Measurements from ENCODE around the gene FSTL4.

Gene FSTL4

GRCh38 chr5:133644000-133644865 lies 31.9 kb upstream of the FSTL4 start:
- no peak overlapping the region for H3K27ac ChIP-seq
- TF ChIP-seq CTCF (IDR thresholded peaks at IDR 0.05) (no peak), ZFX (IDR thresholded peaks at IDR 0.05; ENCODE audit: borderline replicate concordance) (no peak)

- TF ChIP-seq CTCF (IDR thresholded peaks at IDR 0.05): no peak
- TF ChIP-seq ZFX (IDR thresholded peaks at IDR 0.05; ENCODE audit: borderline replicate concordance): no peak
- no peak overlapping the region for H3K27ac ChIP-seq
Measured at GRCh38 chr5:133643365-133643764, 31.0 kb upstream of the FSTL4 start.

GRCh38 chr5:133642153-133642722 lies 29.9 kb upstream of the FSTL4 start:
- H3K27ac ChIP-seq: no peak overlapping the region
- TF ChIP-seq CTCF (IDR thresholded peaks at IDR 0.05) (no peak), ZFX (IDR thresholded peaks at IDR 0.05; ENCODE audit: borderline replicate concordance) (no peak)

GRCh38 chr5:133641683-133642082 lies 29.3 kb upstream of the FSTL4 start:
- no peak overlapping the region for H3K27ac ChIP-seq
- no peak for TF ChIP-seq ZFX (IDR thresholded peaks at IDR 0.05; ENCODE audit: borderline replicate concordance)
- TF ChIP-seq CTCF (IDR thresholded peaks at IDR 0.05): no peak

- H3K27ac ChIP-seq: no peak overlapping the region
- TF ChIP-seq CTCF (IDR thresholded peaks at IDR 0.05) (no peak), ZFX (IDR thresholded peaks at IDR 0.05; ENCODE audit: borderline replicate concordance) (no peak)
Measured at GRCh38 chr5:133639850-133640528, 27.6 kb upstream of the FSTL4 start.

GRCh38 chr5:133638436-133638835 lies 26.1 kb upstream of the FSTL4 start:
- TF ChIP-seq ZFX (IDR thresholded peaks at IDR 0.05; ENCODE audit: borderline replicate concordance) (no peak), CTCF (IDR thresholded peaks at IDR 0.05) (no peak)
- no peak overlapping the region for H3K27ac ChIP-seq

- TF ChIP-seq ZFX (IDR thresholded peaks at IDR 0.05; ENCODE audit: borderline replicate concordance) (no peak), CTCF (IDR thresholded peaks at IDR 0.05) (no peak)
- H3K27ac ChIP-seq: no peak overlapping the region
Measured at GRCh38 chr5:133637206-133637605, 24.9 kb upstream of the FSTL4 start.
